ENCODE data around the gene AFG3L2.
A peak's percentile ranks its signal among the peaks of the same experiment; 100 is the strongest.

The AFG3L2 gene

DNA sequence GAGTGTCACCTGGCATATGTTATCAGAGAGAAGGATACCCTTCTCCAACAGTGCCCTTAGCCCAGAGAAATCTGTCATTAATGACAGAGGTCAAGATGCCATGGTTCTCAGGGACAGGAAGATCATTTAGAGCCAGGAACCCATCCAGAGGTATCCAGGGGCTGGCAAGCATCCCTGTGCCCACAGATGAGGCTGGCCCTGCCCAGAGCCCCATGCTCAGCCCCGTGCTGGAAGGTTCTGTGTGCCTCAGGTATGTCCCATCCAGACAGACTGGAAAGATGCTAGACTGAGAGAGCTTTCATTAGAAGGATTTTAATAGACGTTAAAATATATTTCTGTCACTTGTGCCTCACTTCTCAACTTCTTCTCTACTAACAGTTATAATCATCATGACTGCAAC, 77.2 kb downstream of the AFG3L2 start:
- DNase-seq: no peak

DNA sequence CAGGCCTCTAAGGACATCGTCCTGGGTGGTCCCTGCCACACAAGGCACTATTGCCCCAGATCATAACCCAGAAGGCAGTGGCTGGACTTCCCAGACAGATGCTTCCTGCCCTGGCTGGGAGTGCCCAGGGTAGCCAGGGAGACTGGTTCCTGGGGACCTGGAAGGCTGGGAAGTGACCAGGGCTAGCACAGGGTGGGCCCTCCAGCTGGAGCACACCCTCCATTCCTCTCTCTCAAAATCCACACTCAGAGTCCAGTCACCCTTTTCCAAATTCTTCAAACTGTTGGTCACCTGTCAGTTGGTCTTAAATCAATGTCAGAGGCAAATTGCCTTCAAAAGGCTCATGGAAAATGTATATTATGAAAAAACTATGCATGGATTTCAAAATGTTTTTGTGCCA, 80.6 kb downstream of the AFG3L2 start:
- DNase-seq: no peak

DNA sequence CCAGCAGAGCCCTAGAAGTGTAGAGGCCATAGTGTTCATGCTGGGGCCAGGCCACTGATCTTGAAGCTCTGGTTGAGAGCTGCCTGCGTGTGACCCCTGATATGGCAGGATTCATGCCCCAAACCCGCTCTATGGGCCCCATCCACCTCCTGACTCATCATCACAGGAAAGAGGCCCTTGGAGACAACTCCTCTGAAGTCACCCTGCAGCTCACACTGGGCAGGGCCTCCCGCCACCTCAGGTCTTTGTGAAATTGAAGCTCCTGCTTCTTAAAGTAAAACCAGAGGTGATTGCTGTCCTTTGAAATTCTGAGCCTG, 81.0 kb downstream of the AFG3L2 start:
- DNase-seq: no peak

DNA sequence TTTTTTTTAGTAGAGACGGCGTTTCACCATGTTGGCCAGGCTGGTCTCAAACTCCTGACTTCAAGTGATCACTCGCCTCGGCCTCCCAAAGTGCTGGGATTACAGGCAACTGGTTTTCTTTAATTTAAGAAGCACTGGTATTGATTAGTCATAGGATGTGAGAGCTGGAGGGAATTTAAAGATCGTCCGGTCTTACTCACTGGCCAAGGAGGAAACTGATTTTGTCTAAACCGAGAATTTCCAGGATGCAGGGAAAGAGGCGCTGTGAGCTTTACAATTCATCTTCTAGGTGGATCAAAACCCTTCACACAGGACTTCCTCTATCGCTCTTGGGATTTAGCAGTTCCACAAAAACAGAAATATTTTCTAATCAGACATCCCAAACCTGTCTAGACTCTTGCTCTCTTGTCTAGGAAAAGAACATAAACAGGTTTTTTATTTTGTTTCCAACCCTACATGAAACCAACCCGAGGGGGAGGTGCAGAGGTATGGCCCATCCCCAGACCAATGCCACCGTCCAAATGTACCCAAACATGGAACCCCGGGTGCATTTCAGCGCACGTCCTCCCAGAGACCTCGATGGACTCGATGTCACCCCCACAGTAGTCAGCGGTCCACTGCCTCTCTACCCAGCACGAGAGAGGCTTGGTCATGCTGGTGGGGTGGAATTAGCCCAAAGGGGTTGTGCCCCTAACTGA, 81.5 kb downstream of the AFG3L2 start:
- DNase-seq: no peak

DNA sequence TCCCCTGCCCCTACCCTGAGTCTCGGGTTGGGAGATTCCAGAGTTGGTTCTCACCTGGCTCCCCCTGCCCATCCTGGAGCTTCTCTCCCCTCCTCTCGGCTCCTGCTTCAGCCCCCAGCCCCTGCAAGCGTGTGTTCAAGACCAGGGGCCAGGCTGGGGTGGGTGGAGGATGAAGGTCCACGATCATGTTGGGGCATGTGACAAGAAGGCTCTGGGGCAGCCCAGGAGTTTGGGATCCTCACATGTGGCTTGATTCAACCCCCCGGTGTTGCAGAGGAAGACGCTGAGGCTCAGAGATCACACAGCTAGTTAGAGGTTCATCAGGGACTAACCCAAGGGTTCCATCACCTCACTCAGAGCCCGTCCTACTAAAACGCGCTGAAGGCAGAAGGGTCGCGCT, 83.2 kb downstream of the AFG3L2 start:
- no peak for DNase-seq

DNA sequence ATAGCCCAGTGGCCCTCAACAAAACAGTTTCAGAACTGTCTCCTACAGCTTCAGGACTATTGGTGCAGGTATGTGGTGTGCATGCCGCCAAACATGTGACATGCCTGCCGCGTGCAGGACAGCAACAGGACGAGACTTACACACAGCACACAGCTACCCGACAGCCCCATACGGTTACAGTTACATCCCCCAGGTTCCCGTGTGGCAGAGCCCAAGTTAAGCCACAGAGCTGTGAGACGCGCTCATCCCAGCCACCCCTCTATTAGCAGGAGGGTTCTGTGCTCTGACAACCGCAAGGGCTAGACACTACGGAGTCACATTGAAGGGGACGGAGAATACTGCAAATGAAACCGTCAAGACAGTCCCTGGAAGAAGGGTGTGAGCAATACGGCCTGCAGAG, 85.3 kb downstream of the AFG3L2 start:
- no peak for DNase-seq

DNA sequence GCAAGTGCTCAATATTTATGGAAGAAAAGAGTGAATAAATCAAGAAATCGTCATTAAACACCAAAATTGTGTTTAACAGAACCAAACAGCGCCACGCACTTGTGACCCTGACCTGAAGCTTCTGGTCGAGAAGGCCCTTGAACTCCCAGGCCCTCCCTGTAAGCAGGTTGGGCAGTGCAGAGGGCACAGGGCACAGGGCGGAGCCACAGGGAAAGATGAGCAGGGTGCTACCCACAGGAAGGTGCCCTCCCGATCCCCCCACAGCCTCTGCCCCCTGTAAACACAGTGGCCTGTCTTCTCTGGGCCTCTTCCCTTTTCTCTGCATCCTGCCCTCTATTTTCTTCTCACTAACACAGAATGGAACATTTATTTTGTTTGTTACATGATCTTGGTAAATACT, 85.9 kb downstream of the AFG3L2 start:
- no peak for DNase-seq

DNA sequence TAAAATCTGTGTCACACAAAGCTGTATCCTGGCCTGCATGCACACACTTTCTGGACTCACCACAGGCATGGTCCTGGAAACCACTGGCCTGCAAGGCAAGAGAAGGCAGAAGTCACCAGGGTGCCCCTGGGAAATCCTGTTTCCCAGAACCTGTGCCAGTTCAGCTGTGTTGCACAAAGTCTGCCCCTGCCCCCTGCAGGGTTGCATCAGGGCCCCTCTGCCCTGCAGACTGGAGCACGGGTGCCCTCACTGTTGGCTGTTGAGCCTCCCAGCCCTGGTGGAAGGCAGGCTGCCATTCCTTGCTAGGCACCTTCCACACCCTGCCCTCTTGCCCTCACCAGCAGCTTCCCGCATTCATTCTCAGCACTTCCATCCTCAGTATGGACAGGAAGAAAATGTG, 86.9 kb downstream of the AFG3L2 start:
- DNase-seq: no peak

DNA sequence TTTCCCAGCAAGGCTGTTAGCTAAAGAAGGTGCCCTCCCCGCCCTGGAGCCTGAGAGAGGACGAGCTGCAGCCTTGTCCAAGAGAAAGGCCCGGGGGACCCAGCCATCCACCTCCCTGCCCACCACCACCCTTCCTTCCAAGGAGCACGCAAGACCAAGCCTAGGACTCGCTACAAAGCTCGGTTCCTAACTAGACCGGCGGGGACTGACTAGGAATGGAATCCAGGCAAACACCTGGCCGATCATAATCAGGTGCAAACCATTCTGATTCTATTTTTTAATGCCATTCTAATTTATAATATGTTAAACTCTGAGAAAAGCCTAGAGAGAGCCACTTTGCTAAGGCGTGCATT, 88.6 kb downstream of the AFG3L2 start:
- DNase-seq: no peak

DNA sequence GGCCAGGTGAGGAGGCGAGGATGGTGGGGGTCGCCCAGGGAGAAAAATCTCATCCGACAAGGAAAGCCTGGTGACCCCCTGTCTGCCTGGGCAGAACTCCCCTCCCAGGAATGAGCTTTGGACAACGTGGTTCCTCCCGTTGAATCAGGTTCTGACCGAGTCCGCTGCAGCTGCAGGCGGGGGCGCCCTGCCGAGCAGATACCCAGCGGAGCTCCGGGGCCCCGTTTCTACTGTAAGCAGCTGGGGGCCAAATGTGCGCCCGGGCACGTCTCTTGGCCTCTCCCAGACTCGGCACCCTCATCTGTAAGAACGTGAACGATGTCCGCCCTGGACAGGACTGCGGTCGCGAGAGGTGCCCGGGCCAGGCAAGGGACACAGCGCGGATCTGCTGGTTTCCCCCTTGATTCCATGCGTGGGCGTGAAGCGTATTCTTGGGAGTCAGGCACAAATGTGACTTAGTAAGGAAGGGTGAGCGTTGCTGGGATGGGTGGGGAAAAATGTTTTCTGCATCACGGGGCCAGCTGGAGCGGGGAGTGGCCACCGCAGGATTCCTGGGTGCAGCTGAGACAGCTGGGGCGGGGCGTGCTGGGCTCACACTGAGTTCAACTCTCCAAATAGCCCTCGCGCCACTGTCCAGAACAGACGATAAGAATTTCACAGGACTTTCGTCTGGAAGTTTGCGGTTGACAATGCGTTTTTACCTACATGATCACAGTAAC, 89.2 kb downstream of the AFG3L2 start:
- peak; percentile 71 to 86 (median 79) for DNase-seq

DNA sequence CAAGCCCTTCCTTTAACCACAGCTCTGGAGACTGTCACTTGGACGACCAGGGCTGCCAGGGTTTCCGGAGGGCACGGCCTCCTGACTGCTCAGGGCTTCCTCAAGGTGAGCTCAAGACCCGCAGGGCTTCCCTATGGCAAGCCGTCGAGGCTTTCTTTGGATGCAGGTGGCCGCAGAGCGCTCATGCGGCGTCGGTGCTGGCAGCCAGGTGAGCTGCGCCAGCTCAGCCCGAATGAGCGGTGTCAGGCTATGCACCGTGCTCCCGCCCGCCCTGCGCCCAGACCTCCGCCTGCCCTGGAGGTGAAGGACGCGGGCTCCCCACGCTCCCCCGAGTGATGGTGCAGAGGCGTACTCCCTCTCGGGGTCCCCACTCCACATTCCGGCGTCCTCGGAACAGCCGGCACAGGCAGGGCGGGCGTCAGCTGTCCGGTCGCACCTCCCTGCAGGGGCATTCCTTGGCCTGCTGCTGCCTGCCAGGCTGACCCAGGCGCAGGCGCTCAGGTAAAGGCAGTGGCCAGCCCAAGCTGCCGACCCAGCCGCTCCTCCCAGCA, 89.8 kb downstream of the AFG3L2 start:
- DNase-seq: no peak

DNA sequence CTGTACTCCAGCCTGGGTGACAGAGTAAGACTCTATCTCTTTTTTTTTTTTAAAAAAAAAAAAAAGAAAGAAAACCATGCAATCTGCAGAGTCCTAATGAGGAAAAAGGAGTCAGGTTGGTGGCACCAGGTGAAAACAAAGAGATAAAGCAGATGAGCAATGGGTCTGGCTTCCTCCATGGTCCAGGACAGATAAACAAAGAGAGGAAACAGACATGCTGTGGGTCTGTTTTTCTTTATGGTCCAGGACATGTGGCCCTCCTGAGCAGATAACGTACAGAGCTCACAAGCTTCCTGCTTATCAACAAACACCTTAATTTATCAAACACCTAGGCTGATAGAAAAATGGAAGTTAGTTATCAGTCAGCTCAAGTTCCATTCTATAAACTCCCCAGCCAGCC, 93.4 kb downstream of the AFG3L2 start:
- no peak for DNase-seq

DNA sequence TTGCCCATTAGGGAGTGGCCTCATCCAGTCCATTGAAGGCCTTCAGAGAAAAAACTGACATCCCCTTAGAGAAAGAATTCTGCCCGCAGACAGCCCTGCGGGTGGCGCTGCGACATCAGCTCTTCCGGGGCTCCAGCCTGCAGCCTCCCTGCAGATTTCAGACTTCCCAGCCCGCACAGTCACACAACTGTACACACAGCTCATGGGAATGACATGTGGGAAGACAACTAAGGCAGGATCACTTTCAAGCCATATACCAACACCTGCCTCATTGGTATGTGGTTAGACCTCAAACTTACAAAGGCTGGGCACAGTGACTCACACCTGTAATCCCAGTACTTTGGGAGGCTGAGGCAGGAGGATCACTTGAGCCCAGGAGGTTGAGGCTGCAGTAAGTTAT, 93.8 kb downstream of the AFG3L2 start:
- no peak for DNase-seq

DNA sequence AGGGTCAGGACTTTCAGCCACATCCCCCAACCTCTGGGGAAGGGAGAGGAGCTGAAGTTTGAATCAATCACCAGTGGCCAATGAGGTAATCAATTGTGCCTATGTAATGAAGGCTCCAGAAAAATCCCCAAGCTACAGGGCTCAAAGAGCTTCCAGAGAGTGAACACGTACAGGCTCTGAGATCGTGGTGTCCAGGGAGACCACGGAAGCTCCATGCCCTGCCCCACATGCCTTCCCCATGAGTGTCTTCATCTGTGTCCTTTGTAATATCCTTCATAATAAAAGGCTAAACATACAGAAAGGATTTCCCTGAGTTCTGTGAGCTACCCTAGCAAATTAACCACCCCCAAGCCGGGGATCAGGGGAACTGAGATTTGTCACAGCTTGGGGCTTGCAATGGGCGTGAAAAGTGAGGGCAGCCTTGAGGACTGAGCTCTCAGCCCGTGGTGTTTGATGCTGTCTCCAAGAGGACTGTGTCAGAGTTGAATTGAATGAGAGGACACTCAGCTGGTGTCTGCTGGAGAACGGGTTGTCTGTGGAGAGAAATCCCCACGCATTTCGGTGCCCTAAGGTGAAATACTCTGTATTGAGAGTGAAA, 94.5 kb downstream of the AFG3L2 start:
- no peak for DNase-seq

DNA sequence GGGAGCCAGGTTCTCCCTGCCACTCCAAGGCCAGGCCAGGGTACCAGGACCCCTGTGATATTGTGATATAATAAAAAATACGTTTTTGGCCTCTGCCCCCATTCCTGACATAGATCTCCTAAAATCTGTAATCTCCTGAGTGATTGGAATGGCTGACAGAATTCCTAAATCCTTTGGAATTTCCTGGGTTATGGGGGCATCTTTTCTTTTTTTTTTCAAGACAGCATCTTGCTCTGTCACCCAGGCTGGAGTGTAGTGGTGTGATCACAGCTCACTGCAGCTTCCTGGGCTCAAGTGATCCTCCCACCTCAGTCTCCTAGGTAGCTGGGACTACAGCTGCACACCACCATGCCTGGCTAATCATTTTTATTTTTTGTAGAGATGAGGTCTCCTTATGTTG, 95.2 kb downstream of the AFG3L2 start:
- DNase-seq: no peak

DNA sequence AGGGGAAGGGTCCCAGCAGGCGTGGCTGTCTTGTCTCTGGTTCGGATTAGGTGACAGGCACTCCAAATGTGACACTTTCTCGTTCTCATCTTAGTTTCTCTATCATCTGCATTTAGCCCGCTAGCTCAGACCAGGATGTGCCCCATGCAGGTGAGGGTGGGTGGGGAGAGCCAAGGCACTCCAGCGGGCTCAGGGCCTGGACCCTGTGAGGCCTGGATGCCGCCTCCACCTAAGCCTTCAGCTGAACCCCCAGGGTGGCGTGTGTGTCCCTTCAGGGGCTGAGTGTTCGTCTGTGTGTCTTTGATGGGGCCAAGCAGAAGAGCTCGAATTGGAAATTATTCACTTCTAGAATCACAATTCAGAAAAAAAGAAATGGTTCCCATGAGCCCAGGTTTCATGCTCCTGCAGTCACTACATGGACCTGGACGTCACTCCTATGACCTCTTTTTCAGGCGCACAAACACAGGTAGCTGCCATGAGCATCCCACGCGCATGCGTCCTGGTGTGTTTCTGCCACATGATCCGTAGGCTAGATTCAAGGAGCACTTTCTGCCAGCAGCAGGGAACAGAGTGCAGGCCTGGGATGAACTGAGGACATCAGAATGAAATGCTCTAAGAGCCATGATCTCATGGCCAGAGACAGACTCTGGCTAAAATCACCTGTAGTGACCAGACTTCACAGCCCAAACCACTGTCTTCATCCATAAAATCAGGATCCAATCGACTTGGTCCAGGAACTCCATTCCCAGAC, 97.1 kb downstream of the AFG3L2 start:
- DNase-seq: no peak
